T-helper 22 cell (primary cell): ENCODE results near the gene MDFI.

Experiments used
- DNase-seq: peaks from one replicate; pipeline ENCODE4 v3.0.0-alpha.2; 2020; ENCODE audit warnings: low read depth

MDFI gene

DNA sequence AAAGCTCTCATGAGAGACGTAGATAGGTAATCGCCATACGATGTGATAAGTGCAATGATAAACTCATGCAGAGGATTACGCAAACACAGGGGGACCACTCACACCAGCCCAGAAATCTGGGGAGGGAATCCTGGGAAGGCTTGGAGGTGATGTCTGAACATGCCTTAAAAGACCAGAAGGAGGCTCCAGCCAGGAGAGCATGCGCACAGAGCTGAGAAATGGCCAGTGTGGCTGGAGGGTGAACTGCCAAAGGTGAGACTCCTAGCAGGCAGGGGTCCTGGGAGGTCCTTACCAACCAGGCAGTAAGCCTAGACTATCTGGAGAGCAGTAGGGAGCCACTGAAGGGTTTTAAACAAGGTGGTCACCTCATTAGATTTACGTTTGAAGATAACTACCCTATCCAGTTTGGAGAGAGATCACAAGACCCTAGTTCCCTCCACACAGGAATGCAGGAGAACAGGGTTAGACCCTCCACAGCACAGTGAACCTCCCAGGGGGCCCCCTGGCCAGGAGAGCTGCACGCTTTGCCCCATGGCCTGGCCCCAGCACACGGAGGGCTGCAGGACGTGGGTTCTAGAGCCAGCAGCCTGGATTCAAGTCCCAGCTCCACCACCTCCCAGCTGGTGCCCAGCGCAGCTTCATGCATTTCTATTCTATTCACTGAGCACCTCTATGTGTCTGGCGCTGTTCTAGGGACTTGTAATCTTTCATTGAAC lies 13.1 kb downstream of the MDFI start:
- no peak for DNase-seq

DNA sequence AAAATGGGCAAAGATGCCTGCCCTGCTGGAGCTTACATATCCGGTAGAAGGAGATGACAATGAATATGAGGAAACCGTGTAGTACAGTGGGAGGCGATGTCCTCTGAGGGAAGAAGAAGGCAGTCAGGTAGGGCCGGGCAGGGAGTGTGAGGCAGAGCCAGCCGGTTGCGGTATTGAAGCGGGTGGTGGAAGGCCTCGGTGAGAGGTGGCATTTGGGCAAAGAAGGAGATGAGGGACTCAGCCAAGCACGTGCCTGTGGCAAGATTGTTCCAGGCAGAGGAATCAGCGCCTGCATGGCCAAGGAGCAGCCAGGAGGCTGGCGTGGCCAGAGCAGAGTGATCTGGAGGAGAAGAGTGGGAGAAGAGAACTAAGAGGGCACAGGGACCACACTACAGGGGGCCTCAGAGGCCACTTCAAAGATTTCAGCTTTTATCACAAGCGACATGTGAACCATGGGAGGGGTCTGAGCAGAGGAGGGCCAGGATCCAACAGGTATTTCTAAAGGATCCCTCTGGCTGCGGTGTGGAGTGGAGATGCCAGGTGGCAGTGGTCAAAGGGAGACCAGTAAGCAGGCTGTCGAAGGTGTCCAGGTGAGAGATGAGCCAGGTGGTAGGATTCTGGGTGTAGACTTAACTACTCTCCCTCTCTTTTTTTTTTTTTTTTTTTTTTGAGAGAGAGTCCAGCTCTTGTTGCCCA lies 13.8 kb downstream of the MDFI start:
- DNase-seq, result no peak

DNA sequence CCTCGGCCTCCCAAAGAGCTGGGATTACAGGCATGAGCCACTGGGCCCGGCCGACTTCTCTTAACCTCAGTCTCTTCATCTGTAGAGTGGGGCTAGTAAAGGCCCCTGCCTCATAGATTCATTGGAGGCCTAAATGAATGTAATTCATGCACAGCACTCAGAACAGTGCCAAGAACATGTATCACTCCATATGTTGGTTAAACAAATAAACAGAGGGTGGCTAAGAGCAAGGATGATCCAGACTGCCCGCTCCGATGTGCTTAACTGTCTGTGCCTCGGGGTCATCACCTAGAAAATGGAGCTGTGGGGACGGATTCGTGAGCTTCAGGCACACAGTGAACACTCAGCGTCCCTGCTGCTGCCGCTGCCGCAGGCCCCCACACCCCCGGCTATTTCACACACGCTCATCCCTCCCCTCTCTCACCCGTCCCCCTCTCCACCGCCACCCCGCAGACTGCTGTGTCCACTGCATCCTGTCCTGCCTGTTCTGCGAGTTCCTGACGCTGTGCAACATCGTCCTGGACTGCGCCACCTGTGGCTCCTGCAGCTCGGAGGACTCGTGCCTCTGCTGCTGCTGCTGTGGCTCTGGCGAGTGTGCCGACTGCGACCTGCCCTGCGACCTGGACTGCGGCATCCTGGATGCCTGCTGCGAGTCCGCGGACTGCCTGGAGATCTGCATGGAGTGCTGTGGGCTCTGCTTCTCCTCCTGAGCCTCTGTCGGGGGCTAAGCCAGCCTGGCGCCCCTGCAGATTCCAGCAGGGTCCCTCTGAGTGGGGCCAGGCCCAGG lies 14.8 kb downstream of the MDFI start:
- no peak for DNase-seq

DNA sequence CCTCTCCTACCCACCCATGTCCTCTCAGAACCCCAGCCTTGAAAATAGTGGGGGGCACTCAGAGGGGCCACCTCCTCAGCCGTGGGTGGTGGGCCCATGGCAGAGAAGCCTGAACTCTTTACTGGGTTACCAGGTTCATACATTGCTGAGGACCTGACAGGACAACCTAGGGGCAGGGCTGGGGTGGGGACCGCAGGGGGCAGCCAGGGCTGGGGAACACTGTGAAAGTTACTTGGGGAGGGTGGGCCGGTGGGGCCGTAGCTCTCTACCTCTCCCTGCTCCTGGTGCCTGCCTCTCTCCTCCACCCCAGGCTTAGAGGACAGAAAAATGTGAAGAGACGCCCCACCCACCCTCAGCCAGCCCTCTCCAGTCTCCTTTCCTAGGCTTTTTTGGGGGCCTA lies 15.4 kb downstream of the MDFI start:
- no peak for DNase-seq

DNA sequence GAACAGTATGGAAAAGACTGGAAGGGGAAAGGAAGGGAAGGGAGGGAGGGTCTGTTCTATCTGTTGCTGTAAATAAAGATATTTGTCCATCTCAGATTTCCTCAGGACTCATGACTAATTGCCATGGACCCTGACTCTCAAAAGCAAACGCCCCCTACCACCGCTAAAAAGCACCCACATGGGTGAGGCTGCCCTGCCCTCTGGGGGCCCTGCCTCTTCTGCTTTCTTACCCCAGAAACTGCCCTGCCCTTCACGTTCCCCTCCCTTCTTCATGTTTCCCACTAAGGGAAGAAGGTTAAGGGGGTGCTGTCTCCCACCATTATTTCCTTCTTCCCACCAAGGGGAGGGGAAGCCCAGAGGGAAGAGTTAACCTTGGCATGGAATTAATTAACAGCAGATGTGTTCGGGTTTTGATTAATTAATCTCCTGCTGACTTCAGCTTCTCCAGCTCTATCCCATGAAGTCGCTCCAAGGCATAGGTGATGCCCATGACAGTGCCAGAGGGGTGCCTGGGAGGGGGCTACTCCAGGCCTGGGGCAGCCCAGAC lies 16.0 kb downstream of the MDFI start:
- DNase-seq, result no peak

DNA sequence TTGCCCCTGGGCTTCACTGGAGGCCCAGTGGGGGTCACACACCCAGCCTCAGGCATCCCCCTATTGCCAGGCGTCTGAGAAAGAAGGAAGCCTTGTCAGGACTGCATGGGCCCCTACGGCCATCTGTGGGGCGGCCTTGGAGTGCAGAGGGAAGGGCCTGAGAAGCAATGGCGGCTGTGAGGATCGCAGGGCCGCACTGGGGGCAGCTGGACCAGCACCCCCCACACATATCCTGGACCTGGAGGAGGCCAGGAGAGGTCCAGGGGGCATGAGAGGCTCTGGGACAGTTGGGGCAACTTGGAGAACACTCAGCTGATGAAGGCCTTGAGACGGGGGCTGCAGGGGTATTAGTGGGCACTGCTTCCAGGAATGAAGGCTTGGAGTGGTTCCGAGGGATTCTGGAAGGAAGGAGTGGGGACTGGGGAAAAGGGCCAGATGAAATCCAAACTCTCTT lies 16.5 kb downstream of the MDFI start:
- no peak for DNase-seq

DNA sequence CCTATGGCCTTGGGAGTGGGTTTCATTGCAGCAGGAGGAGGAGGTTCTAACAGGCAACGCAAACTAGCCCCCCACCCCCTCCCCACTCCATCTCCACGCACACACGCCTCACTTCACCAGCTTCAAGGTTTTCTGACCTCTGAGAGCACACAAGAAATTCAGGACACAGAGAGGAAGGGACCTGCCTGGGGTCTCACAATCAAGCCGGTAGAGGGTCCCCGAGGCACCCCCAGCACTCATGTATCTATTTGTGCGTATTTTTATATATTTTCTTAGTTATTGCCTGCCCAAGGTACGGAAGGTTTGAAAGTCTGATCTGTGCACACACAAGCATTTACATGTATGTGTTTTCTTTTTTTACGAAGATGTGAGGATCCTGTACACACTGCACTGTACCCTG lies 16.9 kb downstream of the MDFI start:
- DNase-seq, result no peak

DNA sequence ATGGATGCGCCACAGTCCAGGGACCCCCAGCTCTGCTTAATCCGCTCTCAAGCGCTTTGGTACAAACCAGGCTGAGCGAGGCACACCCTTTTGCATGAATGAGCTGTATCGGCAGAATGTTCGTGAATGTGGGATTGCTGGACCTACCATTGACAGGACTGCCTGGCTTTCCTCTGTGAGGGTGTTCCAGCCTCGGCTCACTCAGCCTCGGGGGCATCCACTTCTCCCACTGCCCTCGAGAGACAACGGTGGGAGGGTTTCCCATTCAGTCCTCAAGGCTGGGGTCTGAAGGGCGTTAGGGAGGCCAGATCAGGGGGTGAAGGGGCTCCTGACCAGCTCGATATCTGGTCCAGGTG lies 17.4 kb downstream of the MDFI start:
- no peak for DNase-seq

DNA sequence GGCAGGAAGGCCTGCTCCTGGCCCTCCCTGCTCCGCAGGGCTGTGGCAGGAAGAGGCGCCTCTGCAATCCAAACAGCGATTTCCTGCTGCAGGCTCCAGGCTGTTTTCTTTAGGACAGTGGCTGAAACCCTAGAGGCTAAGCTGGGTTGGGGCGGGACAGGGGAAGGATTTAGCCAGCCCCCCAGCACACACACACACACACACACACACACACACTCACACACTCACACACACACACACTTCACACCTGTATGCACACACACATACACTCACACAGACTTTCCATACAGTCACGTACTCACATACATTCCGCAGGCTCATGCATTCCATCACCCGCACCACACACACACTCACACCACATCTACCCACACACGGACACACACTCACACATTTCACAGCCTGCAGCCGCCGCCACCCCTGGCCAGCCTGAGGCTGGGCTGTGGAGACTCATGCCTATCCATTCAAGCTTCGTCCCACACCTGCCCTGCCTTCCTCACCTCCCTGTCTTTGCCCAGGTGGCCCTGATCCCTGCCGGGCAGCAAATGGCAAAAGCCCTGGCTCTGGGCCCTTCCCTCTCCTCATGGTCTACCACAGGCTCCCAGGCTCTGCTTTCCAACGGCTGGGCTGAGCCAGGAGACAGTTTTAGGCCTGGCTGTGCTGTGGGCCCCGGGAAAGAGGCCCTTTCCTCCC lies 17.9 kb downstream of the MDFI start:
- no peak for DNase-seq

DNA sequence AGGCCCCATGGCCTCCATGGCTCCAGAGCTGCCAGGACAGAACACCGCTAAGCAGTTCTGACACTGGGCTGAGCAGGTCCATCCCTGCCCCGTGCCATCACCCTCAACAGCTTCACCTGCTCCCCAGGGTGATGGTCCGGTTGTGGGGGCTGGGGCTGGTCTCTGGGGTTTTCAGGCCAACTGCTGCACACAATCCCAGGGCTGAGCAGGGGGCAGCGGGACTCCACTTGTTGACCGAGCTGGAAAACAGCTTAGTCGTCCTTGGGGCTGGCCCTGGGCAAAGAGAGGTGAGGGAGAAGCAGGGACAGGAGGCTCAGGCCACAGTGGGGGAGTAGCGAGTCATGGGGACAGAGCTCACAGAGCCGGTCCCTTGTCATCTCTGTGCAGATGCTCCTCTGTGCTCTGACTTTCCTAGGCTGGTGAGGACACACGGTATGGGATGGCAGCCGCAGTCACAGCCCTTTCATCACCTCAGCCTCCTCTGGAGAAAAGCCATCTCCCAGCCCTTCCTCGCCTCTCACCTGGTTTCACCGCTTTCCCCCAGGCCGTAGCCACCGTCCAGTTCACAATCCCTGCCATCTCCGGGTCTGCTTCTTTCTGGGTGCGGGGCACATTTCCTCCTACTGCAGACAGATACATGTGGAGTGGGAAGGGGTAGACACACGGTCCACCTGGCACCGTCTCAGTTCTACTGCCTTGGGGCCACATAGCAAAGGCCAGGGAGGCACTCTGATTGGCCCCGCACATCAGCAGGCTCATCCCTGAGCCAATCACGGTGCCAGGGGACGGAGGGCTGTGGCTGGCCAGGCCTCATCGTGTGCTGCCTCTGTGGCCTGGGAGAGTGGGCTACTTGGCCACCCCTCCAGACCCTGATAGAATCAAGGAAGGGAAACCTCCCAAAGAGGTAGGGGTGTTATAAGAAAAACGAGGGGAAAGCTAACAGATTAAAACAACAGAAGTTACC lies 19.1 kb downstream of the MDFI start:
- DNase-seq, result no peak

DNA sequence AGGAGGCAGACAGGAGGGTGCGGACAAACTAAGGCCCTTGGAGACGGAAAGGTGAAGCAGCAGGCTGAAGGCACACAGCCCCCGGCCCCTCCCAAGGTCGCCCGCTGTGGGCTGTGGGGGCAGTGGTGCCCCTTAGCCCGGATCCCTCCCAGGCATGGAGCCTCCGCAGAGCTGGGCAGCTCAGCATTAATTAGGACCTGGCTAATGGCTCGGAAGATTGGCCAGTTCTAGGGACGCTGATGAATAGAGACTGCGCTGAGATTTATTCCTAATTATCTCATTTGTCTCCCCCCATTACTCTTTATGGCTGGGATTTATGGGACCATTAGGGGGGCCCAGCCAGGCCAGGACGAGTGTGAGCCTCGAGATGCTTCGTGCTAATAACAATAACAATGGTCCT lies 20.4 kb downstream of the MDFI start:
- no peak for DNase-seq

DNA sequence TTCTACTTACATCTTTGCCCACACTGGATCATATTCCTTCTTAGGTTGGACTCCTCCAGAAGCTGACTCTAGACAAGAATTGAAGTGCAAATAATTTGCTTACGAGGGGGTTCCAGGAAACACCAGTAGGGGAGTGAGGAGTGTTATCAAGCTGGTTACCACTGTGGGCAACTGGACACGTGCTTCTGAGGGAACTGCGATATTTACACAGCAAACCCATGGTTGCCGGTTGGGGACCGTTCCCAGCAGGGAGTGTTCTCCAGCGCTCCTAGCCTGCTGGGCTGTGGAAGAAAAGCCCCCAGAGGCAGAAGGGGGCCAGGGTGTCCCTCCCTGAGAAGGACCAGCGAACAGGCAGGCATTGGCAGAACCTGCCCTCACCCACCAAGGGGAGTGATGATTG lies 21.7 kb downstream of the MDFI start:
- DNase-seq, result no peak

DNA sequence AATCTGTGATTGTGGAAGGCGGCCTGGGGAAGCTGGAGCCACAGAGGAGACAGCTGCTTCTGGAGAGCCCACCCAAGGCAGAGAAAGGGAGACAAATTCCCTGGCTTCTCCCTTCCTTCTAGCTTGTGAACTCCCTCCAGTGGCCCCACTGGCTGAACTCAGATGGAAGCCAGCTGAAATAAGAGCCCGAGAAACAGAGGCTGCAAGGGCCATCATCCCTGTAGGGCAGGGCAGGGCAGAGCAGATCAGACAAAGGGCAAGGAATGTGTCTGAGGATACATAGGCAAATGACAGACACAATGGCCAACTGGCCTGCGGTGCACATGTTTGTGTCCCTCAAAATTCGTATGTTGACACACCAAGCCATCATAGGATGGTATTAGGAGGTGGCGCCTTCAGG lies 25.3 kb downstream of the MDFI start:
- DNase-seq, result no peak

DNA sequence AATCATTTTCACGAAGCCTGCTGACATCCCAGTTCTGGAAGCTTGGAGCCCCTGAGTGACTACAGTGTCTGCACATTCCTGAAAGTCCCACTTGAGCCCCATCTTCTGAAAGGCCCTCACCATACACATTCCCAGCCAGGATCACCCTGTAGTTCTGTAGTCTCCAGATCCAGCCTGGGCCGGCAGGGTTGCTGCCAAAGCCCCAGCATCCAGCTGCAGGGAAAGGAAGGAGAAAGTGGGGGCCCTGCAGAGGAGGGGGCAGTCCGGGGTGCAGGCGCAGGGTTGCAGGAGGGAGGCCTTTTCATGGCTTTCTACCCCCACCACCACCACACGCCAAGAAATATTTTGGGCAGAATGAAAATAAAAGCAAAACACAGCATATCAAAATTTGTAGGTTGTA lies 26.0 kb downstream of the MDFI start:
- no peak for DNase-seq

DNA sequence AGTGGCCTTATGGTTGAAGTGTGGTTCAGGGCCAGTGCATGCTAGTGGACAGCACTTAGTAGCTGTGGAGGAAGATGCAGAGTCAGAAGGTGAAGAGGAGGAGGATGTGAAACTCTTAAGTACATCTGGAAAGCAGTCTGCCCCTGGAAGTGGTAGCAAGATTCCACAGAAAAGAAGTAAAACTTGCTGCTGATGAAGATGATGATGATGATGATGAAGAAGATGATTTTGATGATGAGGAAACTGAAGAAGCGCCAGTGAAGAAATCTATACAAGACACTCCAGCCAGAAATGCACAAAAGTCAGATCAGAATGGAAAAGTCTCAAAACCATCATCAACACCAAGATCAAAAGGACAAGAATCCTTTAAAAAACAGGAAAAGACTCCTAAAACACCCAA lies 28.9 kb downstream of the MDFI start:
- DNase-seq, result no peak

DNA sequence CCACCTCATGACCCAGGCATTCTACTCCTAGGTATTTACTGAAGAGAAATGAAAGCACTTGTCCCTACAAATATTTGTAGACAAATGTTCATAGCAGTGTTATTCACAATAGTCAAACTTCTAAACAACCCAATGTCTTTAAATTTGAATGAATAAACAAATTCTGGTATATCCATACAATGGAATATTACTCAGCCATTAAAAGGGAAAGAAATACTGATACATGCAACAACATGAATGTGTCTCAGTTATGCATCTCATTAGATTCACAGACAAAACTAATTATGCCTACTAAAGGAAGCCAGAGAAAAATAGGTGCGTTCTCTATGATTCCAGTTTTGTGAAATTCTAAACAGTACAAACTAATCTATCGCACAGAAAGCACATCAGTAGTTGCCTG lies 30.7 kb downstream of the MDFI start:
- DNase-seq, result no peak

DNA sequence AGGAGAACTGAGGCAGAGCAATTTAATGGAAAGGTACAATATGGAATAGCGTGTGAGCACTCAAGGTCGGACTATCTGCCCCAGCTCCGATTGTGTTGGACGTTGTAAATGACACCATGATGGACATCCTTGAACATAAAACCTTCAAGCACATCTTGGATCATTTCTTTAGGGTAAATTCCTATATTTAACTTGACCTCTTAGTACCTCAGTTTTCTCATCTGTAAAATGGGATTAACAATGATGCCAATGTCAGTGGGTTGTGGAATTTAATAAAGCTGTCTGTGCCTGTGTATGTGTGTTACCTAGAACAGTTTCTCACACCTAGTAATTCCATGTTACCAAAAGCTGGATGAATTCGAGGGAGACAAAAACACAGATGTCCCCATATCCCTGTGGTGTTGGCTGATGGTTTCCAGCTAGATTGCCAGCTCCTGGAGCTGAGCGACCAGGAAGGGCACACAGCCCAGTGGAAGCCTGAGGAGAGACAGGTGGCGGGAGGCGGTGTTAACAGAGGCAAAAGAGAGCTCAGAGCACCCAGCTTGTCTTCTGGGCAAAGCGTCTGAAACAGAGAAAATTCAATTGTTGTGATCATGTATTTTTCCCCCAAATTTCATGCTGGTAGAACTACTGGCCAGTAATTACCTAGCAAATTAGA lies 32.6 kb downstream of the MDFI start:
- no peak for DNase-seq

DNA sequence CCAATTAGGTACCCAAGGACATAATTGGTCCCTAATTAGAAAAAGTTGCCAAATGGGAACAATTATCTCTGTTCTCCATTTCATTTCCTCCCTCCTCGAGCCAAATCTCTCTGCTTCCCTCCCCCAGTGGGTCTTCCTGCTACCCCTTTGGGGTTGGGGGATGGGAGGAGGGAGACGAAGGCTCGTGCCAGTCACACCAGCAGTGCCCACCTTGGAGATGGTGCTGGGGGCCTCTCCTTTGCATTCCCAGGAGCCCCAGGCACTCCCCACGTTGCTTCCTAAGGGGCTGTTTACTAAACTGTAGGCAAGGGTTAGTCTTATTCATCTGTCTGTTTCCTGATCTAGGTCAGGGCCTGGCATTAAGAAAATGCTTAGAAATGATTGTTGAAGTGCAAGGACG lies 33.1 kb downstream of the MDFI start:
- DNase-seq, result no peak

DNA sequence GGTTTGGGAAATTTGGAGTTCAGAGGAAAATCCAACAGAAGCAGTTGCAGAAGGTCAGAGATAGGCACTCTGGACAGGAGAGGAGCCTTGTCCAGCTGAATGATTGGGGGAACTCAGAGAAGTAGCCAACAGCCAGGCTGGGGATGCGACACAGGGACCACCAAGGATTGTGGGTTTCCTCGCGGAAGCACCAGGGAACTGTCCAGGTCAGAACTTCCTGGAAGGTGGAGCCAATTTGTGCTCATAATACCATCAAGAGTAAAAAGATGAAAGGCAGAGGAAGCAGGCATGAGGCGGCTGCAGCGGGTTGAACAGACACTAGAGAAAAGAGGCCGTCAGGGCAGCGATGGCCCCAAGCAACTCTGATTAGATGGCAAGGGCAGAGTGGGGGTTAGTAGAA lies 33.7 kb downstream of the MDFI start:
- DNase-seq, result no peak

DNA sequence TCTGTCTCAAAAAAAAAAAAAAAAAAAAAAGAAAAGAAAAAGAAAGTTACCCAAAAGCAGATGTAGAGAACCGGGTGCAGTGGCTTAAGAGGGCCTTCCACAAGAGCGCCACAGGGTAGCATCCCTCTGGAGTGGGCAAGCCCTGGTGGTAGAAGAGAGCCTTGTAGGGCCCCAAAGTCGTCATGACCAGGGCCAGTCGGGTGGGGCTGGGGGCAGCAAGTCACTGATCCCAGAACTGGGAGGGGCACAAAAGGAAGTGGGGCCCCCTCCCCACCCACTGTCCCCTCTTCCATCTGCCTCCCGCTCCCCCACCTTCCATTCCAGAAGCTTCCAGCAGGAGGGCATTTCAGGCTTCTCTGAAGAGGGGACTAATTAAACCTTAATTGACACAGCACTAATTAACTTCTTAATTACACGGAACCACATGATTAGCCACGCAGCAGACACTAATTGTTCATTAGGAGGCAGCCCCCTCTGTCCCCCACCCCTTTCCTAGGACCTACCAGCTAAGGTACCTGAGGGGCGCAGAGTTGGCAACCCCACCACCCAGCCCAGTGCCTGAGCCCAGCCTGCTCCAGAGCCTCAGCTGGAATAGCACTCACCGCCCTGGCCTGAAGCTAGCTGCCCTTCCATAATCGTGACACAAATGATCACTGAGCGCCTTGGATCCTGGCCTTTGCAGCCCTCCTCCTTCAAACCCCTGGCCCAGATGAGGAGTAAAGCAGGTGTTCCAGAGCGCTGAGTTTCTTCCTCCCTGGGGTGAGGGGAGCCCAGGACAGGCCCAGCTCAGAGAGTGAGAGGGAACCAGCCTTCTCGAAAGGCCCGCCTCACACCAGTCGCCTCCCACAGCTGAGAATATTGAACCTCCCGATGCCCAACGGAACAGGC lies 34.8 kb downstream of the MDFI start:
- DNase-seq, result no peak
